ENCODE data around the gene EME1.

- TF ChIP-seq POLR2A (IDR thresholded peaks at IDR 0.05; ENCODE audit: low read length) (no peak), GATA1 (IDR thresholded peaks at IDR 0.05; ENCODE audit: low read depth, low read length) (no peak)
Measured at GRCh38 chr17:50429793-50430192, 56.8 kb downstream of the EME1 start.

Data from erythroblast (primary cell).